Upper lobe of left lung (tissue), 4 donors: ENCODE results near the gene FEM1B.

Source experiments
- EP300 ChIP-seq, 4 donors: sonication (generic); formaldehyde crosslinking; IDR thresholded peaks; one replicate each; pipeline ENCODE4 v1.5.1; 2017; ENCODE audit warnings: antibody characterized with exemption in 4 of 4, control low read depth in 2 of 4
- POLR2A ChIP-seq, 4 donors: fragments of 450-650 bp; IDR thresholded peaks; one replicate each; pipeline ENCODE4 v1.5.1; 2016 to 2017; ENCODE audit warnings: antibody characterized with exemption in 4 of 4, mild to moderate bottlenecking in 2 of 4
- POLR2AphosphoS5 ChIP-seq, 2 donors: sonication (generic); formaldehyde crosslinking; IDR thresholded peaks; one replicate each; pipeline ENCODE4 v1.5.1; 2017; ENCODE audit warnings: antibody characterized with exemption in 2 of 2
- TF ChIP-seq, protein P1 (sequence below), 6 experiments: fragments of 450-650 bp in 4 of 6; fragments of 200-600 bp in 2 of 6; sonication (generic) in 2 of 6; IDR thresholded peaks; one replicate each; pipeline ENCODE4 v1.5.1; 2016 to 2019; ENCODE audit warnings: antibody characterized with exemption in 6 of 6

DNA sequence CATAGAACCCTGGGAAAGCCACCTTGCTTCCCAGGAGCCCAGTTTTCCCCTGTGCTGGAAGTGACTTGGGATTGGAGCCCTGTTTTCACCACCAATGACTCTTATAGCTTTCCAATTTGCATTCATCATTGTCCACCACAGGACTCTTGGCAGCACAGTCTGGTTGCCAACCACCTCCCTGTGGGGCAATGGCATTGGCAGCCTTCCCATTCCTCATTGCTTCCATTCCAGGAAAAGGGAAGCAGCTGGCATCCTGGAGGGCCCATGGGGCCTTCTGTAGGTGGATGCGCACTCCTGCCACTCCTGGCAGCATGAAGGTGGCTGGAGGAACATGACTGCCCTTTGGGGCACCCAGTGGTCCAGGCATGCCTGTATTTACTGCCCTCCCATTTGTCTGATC, 57.7 kb downstream of the FEM1B start:
- TF ChIP-seq EP300 (IDR thresholded peaks at IDR 0.05) (no peak), POLR2A (IDR thresholded peaks at IDR 0.05) (no peak), POLR2AphosphoS5 (IDR thresholded peaks at IDR 0.05) (no peak)
- TF ChIP-seq, protein P1, sequence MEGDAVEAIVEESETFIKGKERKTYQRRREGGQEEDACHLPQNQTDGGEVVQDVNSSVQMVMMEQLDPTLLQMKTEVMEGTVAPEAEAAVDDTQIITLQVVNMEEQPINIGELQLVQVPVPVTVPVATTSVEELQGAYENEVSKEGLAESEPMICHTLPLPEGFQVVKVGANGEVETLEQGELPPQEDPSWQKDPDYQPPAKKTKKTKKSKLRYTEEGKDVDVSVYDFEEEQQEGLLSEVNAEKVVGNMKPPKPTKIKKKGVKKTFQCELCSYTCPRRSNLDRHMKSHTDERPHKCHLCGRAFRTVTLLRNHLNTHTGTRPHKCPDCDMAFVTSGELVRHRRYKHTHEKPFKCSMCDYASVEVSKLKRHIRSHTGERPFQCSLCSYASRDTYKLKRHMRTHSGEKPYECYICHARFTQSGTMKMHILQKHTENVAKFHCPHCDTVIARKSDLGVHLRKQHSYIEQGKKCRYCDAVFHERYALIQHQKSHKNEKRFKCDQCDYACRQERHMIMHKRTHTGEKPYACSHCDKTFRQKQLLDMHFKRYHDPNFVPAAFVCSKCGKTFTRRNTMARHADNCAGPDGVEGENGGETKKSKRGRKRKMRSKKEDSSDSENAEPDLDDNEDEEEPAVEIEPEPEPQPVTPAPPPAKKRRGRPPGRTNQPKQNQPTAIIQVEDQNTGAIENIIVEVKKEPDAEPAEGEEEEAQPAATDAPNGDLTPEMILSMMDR (IDR thresholded peaks at IDR 0.05), result no peak
